GM18507 (cell line): Measurements from ENCODE around the gene AEBP2.

Source experiments
- DNase-seq: peaks from one replicate; pipeline ENCODE4 v3.0.0; 2011; ENCODE audit warnings: low read depth; ENCODE audit not compliant: insufficient read length; ENCODE audit errors: extremely low spot score
- FAIRE-seq: peaks from 2 replicates; lab custom pipeline; 2011; peaks lifted over from hg19 to GRCh38; lab: Jason Lieb, UNC

The AEBP2 gene

DNA sequence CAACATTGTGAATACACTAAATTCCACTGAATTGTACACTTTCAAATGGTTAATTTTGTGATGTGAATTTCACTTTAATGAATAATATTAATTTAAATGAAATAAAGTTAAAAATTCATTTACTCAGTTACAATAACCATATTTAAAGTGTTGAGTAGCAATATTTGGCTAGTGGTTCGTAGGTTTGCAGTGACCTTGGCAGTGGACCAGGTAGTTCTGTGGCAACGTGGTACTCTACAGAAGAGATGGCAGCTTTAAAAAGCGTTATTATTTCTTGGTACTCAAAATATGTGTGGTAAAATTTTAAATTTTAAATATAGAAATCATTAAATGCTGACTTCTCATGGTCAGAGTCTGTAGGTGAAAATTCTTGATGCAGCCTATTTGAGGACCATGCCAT lies 51.6 kb downstream of the AEBP2 start:
- DNase-seq = no peak
- FAIRE-seq = no peak

DNA sequence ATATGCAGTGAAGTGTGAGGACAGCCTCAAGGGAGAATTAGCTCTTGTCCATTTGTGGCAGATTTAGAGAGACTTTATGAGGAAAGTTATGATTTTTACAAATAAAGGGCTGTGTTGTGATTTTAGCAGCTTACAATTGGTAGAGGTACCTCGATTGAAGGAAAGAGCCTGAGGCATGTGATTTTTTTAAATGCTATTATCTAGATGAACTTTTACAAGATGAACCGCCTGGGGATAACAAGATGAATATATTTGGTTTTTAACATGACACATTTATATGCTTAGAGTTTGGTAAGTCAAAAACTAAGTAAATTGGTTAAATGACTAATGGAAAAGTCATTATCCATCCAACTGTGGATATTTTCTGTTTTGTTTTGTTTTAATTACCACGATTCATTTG lies 52.6 kb downstream of the AEBP2 start:
- no peak for DNase-seq
- no peak for FAIRE-seq

DNA sequence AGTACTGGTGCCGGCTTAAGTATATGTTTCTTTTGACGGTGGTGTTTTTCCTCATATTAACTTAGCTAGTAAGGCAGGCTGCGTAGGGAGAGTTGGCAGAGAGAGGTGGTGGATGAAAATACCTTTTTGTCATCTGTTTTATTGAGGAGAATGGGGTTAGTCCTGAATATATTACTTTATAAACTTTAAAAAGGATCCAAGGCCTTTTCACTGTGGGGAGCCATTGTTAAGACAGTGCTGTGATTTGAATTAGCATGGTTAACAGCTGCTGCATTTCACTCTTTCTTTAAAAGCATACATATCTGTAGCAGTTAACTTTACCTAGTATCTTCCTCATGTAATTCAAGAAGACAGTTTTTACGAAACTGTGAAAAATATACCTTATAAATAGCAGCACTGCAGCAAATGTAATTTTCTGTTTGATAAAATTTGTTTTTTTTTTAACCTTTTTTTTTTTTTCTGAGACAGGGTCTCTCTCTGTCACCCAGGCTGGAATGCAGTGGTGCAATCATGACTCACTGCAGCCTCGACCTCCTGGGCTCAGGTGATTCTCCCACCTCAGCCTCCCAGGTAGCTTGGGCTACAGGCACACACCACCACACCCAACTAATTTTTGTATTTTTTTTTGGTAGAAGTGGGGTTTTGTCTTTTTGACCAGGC lies 57.1 kb downstream of the AEBP2 start:
- FAIRE-seq = no peak
- no peak for DNase-seq

DNA sequence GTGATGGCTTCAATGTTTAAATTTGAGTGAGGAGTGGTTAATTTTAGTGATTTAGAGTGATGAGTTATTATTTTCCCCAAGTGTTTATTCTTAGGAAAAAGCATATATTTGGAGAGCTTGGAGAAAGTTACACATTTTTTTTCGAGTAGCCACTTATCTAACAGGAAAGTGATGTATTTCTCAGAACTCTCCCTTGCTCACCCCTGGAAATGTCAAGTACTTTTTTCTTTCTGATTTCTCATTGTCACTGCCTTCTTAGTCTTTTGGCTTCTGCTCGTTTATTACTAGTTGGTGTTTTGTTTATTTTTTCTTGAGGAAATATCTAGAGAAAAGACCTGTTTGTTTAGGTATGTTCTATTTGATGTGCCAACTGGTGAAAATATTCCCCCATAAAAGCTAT lies 58.8 kb downstream of the AEBP2 start:
- no peak for FAIRE-seq
- DNase-seq = no peak

DNA sequence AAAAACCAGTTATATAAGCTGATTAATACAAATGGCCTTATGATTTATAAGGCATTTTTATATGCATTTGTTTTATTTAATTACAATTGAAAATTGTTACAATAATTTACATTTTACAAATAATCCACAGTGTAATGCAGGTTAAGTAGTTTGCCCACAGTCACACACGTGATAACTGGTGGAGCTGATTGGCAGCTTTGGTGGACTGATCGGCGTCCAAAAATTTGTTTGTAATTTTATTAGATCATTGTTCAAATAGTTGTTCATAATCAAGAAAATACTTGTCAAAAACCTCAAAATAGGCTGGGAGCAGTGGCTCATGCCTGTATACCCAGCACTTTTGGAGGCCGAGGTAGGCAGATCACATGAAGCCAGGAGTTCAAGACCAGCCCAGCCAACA lies 59.7 kb downstream of the AEBP2 start:
- no peak for DNase-seq
- no peak for FAIRE-seq

DNA sequence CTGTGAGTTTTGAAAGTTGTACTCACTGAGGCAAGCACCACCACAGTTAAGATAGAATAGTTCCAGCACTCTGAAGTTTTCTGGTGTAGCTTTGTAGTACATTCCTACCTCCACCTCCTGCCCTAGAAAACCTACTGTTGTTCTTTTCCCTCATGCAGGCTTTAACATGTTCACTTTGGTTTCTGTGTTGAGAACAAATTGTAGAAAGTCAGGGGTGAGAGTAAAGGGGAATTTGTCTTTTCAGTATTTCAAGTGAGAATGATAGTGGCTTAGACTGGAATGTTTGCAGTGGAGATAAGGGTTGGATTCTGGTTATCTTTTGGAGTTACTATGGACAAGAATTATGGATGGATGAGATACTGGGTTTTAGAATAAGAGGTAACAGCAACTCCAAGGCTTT lies 67.2 kb downstream of the AEBP2 start:
- FAIRE-seq (no peak), DNase-seq (no peak)

DNA sequence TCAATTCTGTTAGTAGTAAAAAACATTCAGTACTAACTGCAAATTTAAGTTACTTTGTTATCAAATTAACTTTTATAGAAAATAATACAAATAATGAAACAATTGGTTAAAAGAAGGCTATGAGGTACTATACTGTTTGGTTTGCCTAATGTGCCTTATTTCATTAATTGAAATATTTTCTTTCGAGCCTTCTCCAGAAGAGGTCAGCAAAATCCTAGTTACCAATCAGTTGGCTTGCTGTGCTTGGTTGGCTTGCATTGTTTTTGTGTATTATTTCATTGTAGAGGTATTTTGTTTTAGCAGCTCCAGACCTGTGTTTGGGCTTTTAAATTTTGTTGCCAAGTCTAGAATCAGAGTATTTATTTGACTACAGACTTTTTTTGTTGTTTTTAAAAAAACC lies 68.5 kb downstream of the AEBP2 start:
- no peak for FAIRE-seq

DNA sequence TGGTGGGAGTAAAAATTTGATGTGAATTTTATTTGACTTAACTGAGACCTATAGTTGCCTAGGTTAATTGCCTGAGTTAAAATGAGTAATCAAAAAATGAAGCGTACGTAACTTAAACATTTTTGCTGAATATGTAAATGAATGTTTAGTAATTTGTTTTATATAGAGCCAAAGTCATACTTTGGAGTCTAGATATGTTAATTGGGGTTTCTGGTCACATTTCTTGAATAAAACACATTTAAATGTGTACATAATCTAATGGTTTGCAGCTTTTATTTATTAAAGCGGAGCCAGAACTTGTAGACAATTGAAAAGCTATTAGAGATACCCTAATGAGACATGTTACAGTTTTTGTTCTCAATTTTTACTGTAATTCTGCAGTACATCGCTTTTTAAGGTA lies 71.2 kb downstream of the AEBP2 start:
- DNase-seq (no peak), FAIRE-seq (no peak)

More for the DNA sequence above, 68.5 kb downstream of the AEBP2 start:
- DNase-seq = no peak

DNA sequence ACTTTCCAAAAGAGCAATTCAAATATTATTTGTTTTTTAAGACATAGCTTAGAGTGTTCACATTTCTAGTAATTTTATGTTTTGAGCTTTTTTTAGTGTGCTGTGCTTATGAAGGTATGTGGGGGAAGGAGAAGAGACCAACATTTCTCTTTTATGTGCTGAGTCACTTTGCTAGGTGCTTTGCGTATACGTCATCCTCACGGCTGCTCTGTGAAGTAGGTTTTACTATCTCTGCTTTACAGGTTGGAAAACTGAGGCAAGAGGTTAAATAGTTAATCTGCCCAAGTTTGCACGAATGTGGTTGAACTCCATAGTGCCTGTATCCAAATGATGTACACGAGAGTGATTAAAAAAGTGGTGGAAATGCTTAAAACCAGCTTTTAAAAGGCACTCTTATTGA lies 75.9 kb downstream of the AEBP2 start:
- no peak for DNase-seq
- no peak for FAIRE-seq

DNA sequence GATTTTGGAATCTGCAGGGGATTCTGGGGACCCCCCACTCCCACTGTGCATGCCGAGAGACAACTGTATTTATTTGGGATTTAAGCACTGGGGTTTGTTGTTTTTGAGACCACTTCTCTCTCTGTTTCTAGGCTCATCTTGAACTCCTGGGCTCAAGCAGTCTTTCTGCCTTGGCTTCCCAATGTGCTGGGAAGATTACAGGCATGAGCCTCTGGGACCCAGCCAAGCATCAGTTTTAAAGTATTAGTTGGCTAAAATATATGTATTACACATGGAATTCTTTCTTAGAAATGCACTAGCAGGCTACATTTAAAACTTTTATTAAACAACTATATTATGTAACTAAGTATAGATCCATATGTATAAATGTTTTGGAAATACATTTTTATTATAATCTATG lies 78.3 kb downstream of the AEBP2 start:
- no peak for DNase-seq
- no peak for FAIRE-seq

DNA sequence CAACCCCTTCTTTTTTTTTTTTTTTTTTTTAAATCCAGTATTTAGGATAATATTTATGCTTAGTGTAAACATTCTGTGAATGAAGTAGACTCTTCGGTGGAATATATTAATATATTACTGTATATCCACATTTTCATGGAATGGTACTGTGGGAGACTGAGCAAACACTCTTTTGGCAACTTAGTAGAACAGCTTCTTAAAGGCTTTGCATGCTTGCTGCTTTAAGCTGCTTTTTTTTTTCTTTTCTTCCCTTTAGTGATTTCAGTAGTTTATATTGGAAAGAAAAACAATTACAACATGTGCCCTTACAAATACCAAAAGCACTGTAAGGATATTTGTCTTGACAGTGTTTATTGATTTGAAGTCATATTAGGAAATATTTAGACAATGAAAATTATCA lies 78.9 kb downstream of the AEBP2 start:
- no peak for DNase-seq
- FAIRE-seq = no peak

DNA sequence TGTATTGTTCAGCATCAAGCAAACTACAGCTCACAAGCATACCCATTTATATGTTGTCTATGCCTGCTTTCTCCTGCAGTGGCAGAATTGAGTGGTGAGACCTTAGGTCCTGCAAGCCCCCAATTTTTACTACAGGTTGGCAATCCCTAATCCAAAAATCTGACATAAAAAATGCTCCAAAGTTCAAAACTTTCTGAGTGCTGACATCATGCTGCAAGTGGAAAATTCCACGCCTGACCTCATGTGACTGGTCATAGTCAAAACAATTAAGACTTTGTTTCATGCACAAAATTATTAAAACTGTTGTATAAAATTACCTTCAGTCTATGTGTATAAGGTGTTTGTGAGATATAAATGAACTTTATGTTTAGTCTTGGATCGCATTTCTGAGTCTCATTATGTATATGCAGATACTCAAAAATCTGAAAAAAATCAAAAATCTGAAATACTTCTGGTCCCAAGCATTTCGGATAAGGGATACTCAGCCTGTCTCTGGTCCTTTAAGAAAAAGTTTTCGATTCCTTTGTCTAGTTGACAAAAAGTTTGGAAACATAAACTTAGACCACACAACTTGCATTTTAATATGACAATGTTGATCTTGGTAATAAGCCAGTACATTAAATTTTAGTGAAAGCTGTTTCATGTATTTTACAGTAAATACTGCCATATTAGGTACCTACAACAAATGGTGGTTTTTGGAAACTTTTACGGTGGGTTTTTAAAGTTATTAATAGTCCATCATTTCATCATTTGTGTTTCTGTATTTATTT lies 81.5 kb downstream of the AEBP2 start:
- FAIRE-seq (peak; percentile 46), DNase-seq (no peak)

DNA sequence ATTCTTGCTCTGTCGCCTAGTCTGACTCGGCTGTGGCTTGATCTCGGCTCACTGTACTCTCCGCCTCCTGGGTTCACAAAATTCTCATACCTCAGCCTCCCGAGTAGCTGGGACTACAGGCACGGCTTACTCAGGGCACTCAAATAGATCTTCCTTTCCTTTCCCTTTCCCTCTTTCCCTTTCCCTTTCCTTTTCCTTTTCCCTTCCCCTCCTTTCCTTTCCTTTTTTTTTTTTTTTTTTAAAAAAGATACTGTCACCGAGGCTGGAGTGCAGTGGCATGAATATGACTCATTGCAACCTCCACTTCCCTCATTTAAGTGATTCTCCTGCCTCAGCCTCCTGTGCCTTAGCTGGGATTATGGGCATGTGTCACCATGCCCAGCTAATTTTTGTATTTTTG lies 86.0 kb downstream of the AEBP2 start:
- no peak for DNase-seq
- FAIRE-seq = no peak

DNA sequence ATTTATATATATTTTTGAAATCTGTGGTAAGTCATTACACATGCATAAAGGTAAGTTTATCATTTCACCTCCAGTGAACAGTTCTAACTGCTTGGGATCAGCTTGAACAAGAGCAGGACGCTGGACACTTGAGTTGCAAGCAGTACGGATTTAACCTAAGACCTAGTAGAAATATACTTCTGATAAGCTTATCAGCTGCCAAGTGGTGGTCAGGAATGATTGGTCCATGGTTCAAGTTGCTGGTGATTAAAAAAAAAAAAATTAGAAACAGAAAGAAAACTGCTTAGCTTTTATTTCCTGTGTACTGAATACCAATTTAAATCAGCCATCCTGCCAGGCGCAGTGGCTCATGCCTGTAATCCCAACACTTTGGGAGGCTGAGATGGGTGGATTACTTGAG lies 88.6 kb downstream of the AEBP2 start:
- FAIRE-seq (no peak), DNase-seq (no peak)

DNA sequence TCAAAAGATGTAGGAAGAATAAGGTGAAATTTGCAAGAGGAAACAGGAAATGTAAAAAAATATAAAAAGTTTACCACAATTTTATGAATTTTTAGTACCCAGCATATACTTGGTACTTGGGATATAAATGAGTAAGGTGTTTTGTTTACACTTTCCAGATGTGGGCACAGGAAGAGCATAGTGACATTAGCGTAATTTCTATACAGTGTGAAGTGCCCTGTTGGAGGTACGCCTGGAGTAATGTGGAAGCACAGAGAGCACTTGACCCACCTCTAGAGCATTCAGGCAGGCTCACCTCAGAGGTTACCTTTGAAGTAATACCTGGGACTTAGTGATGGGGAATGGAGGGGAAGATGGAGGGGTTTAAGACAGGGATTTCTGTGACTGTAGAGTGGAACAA lies 89.5 kb downstream of the AEBP2 start:
- no peak for DNase-seq
- FAIRE-seq = no peak

DNA sequence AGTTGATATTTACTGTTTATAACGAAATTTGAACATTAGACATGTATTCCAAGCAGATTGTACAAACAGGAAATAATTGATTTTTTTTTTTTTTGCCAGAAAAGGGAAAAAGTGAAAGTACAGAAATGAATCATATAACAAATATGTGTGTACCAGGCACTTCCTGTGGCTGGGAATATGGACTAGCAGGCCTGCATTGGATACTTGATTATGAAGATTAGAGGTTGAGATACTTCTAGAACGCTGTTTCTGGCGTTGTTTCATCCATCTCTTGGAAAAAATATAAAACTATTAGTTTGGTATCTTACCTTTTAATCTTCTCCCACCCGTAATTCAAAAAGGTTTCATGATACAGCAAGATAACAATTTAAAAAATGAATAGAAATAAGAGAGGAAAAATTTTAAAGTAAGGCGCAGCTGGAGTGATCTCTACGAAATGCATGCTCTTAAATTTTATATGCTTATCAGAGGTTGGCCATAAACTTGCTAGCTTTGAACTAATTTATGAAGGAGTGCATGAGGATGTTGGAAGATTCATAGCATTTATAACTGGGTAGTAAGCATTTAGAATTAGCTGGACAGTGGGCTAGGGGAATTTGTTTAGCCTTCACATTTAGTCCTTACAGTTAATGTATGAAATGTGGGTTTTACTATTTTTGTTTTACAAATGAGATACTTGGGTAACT lies 90.8 kb downstream of the AEBP2 start:
- FAIRE-seq (no peak), DNase-seq (no peak)

DNA sequence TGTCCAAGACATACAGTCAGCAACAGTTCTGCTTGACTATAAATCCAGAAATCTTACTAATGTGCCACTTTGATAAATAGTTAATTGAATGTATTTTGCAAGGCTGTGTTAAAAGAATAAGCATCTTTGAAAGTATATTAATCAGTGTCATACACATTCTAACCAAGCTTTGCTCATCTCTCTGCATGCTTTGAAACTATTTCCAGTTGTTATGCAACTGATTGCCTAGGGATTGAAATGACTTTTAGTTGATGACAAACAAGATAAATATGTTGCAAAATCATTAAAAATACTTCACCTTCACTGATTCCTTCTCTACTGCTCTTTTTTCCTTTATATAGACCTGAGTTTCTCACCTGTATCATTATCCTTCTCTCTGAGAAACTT lies 91.3 kb downstream of the AEBP2 start:
- DNase-seq = no peak
- no peak for FAIRE-seq

DNA sequence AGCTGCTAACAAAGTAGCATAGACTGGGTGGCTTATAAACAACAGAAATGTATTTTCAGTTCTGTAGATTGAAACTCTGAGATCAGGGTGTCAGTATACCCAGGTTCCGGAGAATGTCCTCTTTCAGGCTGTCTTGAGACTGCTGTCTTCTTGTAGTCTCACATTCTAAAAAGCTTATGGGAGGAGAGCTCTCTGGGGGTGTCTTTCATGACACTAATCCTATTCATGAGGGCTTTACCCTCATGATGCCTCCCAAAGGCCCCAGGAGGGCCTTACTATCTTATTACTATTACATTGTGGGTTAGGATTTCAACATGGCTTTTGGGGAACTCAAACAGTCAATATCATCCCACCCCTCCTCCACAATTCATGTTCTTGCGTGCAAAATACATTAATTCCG lies 94.3 kb downstream of the AEBP2 start:
- DNase-seq = no peak

DNA sequence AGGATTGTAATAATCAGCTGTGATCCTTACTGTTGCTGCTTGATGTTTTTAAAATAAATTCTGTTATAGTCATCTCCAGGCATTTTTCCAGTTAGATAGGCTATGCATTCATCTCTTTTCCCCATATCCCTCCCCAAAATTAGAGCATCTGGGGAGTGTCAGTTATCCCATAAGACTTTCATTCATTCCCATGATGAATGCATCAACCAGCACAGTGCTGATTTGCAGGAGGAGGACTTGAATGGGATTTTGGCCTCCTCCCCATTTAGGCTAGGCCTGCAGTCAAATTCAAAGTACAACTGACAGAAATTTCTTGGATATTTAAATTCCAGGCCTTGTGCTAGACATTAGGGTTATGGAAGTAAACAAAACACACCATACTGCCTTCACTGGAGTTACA lies 99.8 kb downstream of the AEBP2 start:
- FAIRE-seq = no peak

More for the DNA sequence above, 94.3 kb downstream of the AEBP2 start:
- FAIRE-seq = no peak

DNA sequence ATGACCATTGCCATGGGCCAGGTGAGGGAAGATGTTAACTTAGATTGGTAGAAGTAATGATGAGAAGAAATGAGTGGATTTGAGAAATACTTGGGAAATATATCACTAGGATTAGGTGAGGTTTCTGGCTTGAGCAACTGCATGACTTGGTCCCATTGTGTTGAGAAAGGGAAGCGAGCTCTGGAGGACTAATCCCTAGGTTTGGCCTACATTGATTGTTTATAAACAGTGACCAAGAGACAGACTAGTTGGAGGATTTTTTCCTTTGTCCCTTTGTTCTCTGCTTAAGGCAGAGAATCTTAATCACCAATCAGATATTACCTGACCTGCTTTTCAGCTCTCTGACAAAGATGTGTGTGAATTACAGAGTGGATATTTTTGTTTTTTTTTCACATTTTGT lies 100.5 kb downstream of the AEBP2 start:
- no peak for FAIRE-seq
- DNase-seq = no peak

More for the DNA sequence above, 99.8 kb downstream of the AEBP2 start:
- no peak for DNase-seq

DNA sequence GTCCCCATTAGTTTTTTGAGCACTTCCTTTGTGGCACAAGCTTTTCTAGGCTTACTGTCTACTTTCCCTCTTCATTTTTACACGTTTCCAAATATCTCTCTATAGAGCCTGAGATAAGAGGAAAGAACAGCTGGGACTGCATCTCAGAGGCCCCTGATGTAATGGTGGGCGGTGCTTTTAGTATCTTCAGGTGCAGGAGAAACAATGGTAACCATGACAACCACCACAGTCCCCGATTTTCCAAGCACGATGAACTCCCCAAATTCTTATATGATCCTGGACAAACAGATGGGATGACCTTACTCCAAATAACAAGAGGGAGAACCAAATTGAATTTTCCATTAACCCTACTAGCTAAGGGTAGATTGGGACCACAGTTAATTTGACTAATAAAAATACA lies 103.3 kb downstream of the AEBP2 start:
- DNase-seq = no peak
- no peak for FAIRE-seq
